Ovary (tissue), 3 donors: ENCODE measurements around the gene ABCC1.

Experiments used
- EP300 ChIP-seq: sonication (generic); formaldehyde crosslinking; IDR thresholded peaks from one replicate; pipeline ENCODE4 v1.6.1; 2017; ENCODE audit warnings: antibody characterized with exemption
- POLR2A ChIP-seq: fragments of 450-650 bp; IDR thresholded peaks from one replicate; pipeline ENCODE4 v1.6.1; 2017; ENCODE audit warnings: antibody characterized with exemption, mild to moderate bottlenecking, moderate library complexity
- TF ChIP-seq, protein P1 (sequence below), 3 donors: fragments of 450-650 bp in 2 of 3; fragments of 200-600 bp in 1 of 3; IDR thresholded peaks; one replicate each; pipeline versions ENCODE4 v1.5.1 to v1.8.0; 2016 to 2022; ENCODE audit warnings: antibody characterized with exemption in 3 of 3, mild to moderate bottlenecking in 1 of 3
- donor health status: DM: no; HTN: no; CAD: no.

GRCh38 chr16:16071631-16072244 lies 122.3 kb downstream of the ABCC1 start:
- TF ChIP-seq, protein P1, sequence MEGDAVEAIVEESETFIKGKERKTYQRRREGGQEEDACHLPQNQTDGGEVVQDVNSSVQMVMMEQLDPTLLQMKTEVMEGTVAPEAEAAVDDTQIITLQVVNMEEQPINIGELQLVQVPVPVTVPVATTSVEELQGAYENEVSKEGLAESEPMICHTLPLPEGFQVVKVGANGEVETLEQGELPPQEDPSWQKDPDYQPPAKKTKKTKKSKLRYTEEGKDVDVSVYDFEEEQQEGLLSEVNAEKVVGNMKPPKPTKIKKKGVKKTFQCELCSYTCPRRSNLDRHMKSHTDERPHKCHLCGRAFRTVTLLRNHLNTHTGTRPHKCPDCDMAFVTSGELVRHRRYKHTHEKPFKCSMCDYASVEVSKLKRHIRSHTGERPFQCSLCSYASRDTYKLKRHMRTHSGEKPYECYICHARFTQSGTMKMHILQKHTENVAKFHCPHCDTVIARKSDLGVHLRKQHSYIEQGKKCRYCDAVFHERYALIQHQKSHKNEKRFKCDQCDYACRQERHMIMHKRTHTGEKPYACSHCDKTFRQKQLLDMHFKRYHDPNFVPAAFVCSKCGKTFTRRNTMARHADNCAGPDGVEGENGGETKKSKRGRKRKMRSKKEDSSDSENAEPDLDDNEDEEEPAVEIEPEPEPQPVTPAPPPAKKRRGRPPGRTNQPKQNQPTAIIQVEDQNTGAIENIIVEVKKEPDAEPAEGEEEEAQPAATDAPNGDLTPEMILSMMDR (IDR thresholded peaks at IDR 0.05) = no peak
- no peak for TF ChIP-seq POLR2A
- TF ChIP-seq EP300 = no peak
